IMR-90 (cell line): ENCODE data around the gene NOXO1.

Source experiments
- BHLHE40 ChIP-seq: fragments of 150-350 bp; IDR thresholded peaks from 2 replicates; pipeline ENCODE4 v1.6.1; 2016; ENCODE audit warnings: mild to moderate bottlenecking, low read depth, low read length
- CTCF ChIP-seq: conservative IDR thresholded peaks from 2 replicates; pipeline ENCODE4 v1.5.1; 2012; ENCODE audit warnings: mild to moderate bottlenecking, low read depth, low read length, improper control_type of control experiment
- FOS ChIP-seq: fragments of 150-350 bp; IDR thresholded peaks from 2 replicates; pipeline ENCODE4 v1.6.1; 2016; ENCODE audit warnings: low read depth, low read length
- MAZ ChIP-seq: IDR thresholded peaks from 2 replicates; pipeline ENCODE4 v1.6.1; 2012; ENCODE audit warnings: low read depth, mild to moderate bottlenecking, low read length, improper control_type of control experiment, moderate library complexity, borderline replicate concordance
- MXI1 ChIP-seq: IDR thresholded peaks from 2 replicates; pipeline ENCODE4 v1.6.1; 2012; ENCODE audit warnings: low read depth, mild to moderate bottlenecking, low read length, moderate library complexity, borderline replicate concordance
- POLR2A ChIP-seq: IDR thresholded peaks from 2 replicates; pipeline ENCODE4 v1.6.1; 2012; ENCODE audit warnings: mild to moderate bottlenecking, low read depth, low read length
- RFX5 ChIP-seq: IDR thresholded peaks from 2 replicates; pipeline ENCODE4 v1.8.0; 2012; ENCODE audit warnings: low read depth, mild to moderate bottlenecking, low read length, moderate library complexity
- USF2 ChIP-seq: fragments of 150-350 bp; IDR thresholded peaks from 2 replicates; pipeline ENCODE4 v1.6.1; 2017; ENCODE audit warnings: mild to moderate bottlenecking, antibody characterized with exemption, low read length, low read depth

GRCh38 chr16:1960665-1961630 is 20.3 kb downstream of the NOXO1 start:
- TF ChIP-seq CTCF (no peak), MXI1 (no peak), BHLHE40 (no peak), USF2 (no peak), FOS (no peak), POLR2A (peak; percentile 64), MAZ (no peak), RFX5 (no peak)
